Hepatic stellate cell (primary cell): Measurements from ENCODE around the gene ECE1.
A peak's percentile ranks its signal among the peaks of the same experiment; 100 is the strongest.

Experiments used
- DNase-seq: peaks from one replicate; pipeline ENCODE4 v3.0.0; 2011; ENCODE audit warnings: low spot score

ECE1 gene

DNA sequence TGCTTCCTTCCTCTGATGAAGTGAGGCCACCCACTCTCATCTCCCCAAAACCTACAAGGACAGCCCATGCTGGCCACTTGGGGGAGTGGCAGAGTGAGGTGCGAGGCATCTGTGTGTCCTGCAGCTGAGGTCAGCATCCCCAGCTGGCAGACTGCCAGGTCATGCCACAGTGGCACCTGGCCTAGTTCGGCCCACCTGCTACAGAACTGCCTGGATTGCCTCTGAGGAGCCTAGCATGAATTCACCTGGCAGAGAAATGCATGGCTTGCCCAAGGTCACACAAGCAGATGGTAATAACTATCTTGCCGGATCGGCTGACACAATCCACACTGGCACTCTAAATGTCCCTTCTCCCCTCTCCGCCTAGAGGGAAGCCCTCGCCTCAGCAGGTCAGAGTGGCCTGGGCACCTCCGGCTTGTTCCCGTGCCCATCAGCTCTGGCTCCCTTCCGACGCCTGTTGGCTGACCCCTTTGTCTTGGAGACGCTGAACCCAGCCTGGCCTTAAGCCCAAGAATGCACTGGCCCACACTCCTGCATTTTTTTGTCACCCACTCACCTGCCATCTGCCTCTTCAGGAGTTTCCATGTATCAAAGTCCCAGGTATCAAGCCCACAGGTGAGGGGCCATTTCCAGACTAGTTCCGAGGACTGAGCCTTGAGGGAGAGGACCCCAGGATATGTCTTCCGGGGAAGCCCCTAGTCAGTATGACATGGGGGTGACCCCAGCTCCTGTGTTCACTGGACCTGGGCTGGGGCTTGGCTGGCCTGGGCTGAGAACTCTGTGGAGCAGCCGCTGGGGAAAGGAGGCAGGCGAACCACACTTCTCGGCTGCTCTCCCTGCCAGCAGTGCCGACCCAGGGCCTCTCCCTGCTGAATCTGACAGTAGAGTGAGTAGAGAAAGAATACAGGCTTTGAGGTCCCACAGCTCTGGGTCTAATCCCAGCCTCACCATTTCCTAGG, 21.7 kb downstream of the ECE1 start:
- no peak for DNase-seq

DNA sequence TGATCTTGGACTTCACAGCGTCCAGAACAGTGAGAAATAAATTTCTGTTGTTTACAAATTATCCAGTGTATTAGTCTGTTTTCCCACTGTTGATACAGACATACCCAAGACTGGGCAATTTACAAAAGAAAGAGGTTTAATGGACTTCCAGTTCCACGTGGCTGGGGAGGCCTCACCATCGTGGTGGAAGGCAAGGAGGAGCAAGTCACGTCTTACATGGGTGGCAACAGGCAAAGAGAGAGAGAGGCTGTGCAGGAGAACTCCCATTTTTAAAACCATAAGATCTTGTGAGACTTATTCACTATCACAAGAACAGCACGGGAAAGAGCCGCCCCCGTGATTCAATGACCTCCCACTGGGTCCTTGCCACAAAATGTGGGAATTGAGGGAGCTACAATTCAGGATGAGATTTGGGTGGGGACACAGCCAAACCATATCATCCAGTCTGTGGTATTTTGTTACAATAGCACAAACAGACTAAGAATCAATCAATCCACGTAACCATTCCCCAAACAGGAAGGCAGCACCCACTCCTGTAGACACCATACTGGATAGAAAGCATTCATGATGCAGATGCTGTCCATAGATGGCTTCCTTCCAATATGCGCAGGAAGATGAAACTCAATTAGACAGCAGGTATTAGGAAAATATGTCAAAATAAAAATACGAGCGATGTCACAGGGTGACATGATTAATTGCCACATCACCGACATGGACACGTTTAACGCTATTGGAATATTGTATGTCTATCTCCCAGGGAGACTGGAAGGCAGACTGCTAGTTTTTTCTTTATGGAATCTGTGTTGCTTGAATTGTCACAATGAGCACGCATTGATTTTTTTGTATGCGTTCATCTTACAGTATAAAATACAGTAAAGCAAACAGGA, 22.8 kb downstream of the ECE1 start:
- no peak for DNase-seq

DNA sequence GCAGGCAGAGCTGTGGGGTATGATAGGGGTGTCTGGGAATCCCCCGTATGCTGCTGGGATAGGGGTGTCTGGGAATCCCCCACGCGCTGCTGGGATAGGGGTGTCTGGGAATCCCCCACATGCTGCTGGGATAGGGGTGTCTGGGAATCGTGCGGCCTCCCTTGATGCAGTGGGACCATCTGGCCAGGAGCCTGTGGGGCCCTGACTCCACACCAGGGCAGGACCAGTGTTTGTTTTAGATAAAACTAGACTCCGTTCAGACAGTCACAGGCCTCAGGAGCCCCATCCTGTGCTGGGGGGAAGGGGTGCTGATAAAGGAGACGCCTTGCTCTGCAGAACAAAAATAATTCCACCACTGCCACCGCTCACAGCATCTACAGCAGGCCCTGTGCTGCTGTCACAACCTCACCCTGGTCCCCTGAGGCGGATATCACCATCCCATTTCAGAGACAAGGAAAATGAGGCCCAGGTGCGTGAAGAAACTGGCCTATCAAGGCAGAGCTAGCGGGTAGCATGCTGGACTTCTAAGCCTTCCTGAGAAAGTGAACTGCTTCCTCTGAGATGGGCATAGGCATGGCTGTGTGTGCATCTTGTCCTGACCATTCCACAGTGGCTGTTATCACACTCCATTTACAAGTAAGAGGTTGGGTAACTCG, 24.0 kb downstream of the ECE1 start:
- no peak for DNase-seq

DNA sequence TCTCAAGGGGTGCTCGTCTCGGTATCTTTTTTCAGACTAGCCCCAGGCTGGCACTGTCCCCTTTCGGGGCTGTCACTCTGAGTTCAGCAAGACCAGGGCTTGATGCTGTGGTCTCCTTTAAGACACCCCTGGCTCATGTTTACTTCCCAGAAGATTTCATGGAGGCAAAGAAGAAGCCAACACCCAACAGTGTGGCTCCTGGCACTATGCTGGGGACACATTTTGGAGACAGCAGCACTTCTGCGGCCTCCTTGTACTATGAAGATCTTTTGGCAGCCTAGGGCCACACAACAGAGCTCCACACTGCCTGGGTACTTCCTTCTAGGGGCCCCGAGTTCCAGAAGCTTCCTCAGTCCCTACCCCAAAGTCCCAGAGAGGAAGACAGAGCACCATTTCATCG, 24.6 kb downstream of the ECE1 start:
- DNase-seq: no peak

DNA sequence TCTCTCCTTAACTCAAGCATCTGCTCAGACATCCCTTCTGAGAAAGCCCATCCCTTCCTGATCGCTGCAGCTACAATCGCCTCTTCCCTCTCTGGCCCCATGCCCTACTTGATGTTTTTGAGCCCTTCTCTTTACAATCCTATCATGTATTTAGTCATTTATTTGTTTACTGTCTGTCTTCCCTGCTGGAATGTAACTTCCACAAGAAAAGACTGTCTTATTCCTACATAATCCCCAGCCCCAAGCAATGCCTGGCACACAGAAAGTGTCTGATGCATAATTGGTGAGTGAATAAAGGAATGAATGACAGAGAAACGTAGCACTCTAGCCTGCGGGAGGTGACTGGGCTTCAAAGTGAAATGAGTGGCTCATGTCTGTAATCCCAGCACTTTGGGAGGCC, 25.4 kb downstream of the ECE1 start:
- no peak for DNase-seq

DNA sequence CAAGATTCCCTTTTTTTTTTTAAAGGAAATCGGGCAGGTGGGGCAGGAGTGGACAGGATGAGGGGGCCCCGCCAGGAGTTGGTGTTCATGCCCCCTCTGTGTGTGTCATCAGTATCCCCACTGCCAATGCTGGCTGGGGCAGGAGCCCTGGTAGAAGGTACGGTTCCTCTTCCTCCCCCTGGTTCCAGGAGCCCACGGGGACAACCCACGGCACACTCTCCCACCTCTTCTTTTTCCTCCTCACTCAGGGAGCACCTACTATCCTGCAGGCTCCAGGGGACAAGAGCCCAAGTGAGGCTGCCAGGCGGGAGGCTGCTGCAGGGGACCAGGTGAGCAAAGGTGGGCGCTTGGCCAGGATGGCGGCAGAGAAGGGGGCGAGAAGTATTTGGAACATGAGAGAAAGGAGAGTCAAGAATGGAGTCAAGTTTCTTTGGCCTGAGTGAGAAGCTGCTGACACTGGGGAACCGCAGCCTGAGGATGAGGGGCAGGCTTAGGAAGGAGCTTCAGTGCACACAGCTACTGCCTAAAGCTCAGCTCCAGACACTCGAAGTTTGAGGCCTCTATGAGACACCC, 26.5 kb downstream of the ECE1 start:
- DNase-seq: no peak

DNA sequence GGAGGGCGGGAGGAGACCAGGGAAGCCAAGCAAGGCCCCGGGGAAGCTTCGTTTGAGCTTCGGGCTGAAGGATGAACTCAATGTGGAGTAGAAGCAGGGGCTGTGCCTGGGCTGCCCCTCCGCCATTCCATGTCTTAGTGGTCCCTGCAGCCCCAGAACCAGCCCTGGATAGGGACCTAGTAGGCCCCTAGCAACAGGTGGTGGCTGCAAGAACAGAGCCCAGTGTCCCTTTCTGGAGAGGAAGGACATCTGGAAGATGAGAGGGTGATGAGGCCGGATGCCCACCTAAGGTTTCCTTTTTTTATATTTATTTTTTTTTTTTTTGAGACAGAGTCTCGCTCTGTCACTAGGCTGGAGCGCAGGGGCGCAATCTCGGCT, 27.2 kb downstream of the ECE1 start:
- no peak for DNase-seq

DNA sequence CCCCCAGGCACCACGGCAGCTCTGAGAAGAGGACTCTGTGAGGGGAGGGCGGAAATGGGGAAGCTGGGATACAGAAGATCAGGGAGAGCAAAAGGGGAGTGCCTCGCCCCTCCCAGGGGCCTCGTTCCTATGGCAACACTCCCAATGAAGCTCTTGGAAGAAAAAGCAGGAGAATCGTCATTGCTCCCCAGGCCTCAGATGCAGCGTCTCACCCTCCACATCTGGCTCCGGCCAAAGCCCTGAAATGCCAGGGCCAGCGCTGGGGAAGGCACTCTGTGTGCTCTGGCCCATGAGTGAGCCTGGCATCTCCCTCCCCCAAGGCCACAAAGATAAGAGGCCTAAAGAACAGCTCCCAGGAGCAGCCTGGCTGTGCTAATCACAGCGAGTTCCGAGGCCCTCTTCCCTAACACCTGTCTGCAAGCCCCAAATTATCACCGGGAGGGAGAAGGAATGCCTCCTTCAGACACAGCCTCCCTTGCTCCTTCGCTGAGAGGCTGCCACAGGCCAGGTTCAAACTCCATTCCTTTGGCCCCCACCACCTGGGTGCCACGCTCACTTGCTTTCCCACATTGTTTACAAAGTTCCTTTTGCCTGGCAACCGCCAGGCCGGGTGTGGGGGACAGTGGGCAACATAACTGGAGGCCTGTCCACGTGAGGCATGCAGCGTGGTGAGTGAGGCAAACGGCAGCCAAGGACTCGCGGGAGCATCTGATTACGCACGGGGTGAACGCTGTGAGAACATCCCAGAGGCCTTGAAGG, 27.8 kb downstream of the ECE1 start:
- DNase-seq: peak; percentile 84

DNA sequence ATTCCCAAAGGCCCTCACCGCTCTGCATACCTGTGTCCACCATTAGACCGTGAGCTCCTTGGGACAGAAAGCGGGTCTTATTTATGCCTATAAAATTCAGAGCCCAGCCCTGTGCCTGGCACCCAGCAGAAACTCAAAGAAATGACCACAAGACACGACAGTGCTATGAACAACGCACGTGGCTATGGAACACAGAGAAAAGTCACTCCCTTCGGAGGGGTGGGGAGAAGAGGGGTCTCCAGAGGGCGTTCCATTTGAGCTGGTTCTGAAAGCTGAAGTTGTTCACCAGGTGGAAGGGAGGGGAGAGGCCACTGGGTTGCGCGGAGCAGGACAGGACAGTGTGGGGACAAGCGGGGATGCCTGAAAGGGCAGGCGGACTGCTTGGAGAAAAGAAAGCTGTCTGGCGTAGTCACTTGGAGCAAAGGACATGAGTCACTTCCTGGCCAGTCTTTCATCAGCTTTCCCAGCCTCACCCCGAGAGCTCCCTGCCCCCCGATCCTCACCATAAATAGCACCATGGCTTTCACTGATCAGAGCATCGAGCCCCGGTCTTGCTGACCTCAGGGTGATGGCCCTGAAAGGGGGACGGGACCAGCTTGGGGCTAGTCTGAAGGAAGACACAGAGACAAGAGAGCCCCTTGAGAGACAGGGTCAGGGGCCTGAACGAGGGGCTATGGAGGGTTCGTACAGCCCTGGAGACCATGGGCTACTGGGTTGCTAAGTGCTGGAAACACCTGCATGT, 28.5 kb downstream of the ECE1 start:
- DNase-seq: peak; percentile 98

DNA sequence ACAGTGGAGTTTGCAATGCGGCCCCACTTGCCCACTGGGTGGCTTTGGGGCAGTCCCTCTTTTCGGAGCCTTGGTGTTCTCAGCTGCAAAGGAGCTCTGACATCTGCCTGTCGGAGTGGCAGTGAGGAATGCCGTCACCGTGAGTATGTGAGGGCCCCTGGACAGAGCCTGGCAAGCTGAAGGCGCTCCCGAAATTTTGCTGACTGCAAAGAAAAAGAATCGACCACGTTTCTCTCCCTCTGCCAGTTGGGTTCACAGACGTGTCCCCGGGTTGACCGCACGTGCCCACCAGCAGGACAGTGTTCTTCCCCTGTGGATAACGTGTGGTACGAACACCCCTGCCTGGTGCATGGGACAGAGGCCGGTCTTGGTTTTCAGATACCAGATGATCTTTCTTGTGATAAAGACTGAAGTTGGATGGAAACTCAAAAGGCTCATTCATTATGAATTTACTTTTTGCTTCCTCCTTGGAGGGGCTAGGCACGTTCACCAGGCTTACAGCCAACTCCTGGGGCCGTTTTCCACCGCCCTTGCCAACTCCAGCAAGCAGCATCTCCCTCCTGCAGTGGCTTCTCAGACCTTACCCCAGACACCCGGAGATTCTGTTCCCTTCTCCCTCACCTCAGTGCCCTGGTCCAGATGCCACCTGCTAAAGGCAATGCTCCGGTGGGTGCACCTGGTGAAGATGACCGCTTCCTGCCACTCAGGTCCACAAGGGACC, 29.7 kb downstream of the ECE1 start:
- no peak for DNase-seq

DNA sequence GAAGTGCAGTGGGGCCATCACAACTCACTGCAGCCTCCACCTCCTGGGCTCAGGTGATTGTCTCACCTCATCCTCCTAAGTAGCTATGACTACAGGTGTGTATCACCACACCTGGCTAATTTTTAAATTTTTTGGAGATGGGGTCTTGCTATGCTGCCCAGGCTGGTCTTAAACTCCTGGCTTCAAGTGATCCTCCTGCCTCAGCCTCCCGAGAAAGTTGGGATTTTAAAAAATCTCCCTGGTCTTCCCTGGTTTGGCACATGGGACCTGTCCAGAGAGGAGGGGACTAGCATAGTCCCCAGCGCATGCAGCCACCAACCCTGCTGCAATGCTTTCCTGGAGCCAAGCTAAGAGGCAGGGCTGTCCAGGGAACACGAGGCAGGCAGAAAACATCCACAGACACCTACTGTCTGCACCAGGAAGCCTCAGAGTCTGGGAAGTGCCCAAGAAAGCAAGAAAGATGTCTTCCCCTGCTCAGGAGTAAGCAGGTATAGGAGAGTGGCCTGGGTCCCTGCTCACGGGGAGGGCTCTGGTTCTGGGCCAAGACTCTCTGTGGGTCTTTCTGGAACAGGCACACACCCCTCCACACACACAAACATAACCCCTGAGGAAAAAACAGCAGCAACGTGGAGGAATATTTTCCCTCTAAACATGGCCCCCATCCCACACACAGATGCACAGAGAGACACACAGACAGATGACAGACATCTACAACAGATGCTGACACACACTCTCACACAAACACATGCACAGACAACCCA, 30.8 kb downstream of the ECE1 start:
- no peak for DNase-seq

DNA sequence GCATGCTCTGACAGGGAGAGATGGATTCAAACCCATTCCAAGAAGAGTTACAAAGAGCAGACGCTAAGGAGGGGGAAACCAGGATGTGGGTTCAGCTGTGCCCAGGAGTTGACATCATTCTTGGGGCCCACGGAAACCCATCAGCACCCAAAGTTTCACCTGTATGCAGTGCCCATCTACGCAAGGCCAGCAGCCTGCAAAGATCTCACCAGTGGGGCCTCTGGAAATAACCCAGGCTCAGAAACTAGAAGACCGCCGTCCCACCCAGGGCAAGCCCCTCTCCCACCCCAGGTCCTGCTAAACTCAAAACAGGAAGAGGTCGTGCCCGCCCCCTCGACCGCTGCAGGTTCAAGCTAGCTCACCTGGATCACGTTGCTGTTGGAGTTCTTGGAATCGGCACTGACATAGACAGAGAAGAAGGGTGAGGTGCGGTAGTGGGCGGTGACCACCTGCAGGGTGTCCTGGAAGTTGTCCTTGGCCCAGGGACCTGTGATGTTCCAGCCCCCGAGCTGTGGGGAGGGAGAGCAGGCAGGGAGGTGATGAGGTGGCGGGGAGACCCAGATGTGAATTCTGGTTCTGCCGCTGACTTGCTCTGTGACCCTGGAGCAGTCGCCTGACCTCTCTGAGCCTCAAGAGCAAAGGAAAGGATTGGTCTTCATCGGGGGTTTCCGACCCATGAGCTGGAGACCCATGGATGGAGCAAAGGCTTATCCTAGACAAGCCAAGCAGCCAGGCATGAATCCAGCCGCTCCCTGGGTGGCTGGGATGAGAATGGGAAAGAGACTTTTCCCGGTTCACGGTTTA, 31.7 kb downstream of the ECE1 start:
- no peak for DNase-seq

DNA sequence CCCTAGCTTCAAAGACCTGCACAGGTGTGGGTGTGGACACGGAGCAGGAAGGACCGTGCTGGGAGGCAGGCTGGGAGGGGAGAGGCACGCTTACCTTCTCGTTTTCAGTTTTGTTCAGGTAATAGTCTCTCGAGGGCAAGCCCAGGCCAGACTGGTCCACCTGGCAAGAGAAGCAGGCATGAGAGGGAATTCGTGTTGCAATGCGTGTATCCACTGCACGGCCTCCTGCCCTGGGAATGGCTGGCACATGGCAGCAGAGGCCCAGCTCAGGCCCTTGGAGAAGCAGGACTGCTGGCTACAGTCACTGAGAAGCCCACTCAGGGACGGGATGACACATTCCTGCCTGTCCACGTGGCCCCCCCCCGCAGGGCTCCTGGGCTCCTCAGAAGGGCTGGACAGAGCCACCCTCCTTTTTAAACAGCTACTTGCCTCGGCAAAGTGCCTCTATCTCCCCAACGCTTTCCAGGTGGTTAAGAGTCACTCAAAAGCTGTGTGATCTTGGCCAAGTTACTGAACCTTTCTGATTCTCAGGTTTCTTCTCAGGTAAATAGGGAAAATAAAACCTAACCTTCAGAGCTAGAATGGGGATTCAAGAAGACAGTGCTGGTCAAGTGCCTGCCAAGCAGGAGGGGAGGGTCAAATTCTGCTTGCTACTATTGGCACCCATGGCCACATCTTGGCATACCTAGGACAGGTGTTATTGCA, 32.7 kb downstream of the ECE1 start:
- DNase-seq: no peak

DNA sequence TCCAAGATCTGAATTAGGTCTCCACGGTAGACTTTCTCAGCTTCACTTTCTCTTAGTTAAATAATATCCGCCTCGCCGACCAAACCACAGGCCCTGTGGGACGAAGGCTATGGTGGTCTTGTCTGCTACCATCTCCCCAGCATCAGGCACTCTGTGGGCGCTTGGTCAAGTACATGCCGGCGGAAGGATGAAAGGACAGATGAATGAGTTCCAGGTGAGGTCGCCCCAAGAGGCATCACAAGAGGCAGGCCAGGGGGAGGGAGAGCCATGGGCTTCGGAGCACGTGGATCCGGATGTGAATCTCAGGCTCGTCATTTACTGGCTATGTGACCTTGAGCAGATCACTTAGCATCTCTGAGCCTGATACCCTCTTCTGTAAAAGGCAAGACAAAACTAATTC, 33.5 kb downstream of the ECE1 start:
- no peak for DNase-seq

DNA sequence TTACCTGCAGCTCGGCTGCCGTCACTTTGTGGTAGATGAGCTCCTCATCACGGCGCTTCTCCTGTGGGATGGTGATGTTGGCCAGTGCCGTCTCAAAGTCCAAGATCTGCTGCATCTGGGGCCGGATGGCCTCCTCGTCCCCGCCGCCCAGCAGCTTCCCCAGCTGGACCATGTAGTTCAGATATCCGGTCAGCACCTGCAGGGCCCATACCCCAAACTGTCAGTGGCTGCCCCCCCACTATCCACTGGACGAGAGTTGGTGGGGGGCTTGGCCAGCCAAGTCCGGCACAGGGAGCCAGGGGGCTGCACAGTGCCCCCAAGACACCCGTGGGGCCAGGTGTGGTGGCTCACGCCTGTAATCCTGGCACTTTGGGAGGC, 34.3 kb downstream of the ECE1 start:
- DNase-seq: no peak

DNA sequence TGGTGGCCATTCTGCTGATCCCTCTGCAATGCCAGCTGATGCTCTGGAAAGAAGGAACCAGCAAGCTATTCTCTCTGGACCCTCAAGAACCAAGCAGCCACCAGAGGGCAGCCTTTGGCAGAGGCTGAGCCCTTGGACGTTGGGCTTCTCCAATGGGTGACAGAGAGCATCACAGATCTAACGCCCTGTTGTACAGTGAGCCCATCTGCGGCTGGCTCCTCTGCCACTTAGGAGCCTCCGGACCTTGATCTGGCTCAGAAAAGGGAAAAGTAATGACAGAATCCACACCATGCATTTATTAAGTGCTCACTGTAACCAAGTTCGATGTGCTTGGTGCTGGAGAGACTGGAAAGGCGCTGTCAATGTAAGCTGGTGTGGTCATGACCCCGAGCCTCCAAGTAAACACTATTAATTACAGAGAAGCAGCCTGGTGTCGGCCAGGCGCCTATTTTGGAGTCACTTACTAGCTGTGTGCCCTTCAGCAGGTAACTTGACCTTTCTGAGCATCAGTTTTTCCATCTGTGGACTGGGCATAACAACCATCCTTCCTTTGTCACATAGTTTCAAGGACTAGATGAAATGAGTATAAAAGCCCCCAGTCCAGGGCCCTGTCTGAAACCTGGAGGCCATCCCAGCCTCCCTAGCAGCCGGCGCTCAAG, 34.9 kb downstream of the ECE1 start:
- peak; percentile 87 for DNase-seq

DNA sequence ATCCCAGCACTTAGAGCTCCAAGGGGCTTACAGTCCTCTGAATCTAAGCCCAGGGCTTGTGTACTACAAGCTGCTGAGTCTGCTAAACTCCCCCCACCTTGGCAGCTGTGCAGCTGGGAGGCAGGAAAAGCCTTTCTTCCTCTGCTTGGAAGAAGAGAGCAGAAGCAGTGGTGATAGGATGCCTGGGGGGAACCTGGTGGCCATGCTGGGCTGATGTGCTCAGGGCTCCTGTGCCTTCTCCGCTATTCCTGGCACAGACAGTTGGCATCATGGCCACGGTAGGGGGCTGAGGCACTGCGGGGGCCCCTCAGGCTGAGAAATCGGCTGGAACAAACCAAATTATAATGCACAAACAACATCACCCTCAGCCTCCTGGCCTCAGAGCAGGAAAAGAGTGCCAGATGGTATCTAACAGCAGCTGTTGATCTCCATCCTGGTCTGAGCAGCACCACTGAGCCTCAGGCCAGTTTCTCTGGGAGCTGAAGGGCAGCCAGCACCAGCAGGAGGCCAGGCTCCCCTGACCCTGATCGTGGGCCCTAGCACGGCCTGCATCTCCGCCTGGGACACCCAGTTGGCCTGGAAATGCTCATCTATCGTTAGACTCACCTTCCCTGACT, 35.8 kb downstream of the ECE1 start:
- no peak for DNase-seq
